Measurements from ENCODE around the gene GMPPA.

Gene GMPPA

GRCh38 chr2:219511547-219512325 is 13.0 kb downstream of the GMPPA start:
- no peak for ATAC-seq
- TF ChIP-seq ZFP3 (CRISPR knock-in tag; IDR thresholded peaks at IDR 0.05) (no peak), CSRNP3 (CRISPR knock-in tag; IDR thresholded peaks at IDR 0.05) (no peak), ZNF565 (CRISPR knock-in tag; conservative IDR thresholded peaks at IDR 0.05; ENCODE audit: low read depth) (no peak), ZNF8 (CRISPR knock-in tag; IDR thresholded peaks at IDR 0.05) (no peak), TCF4 (CRISPR knock-in tag; IDR thresholded peaks at IDR 0.05; ENCODE audit: borderline replicate concordance) (peak; percentile 11; the same call in 1 of the 2 replicates), ESRRG (CRISPR knock-in tag; IDR thresholded peaks at IDR 0.05) (no peak), ARNTL (CRISPR knock-in tag; IDR thresholded peaks at IDR 0.05; ENCODE audit: borderline replicate concordance, low read depth) (no peak), ZC3H10 (CRISPR knock-in tag; IDR thresholded peaks at IDR 0.05) (no peak)

- no peak for ATAC-seq
- TF ChIP-seq CSRNP3 (CRISPR knock-in tag; IDR thresholded peaks at IDR 0.05) = no peak
- TF ChIP-seq ZFP30 (CRISPR knock-in tag; IDR thresholded peaks at IDR 0.05) = no peak
- no peak for TF ChIP-seq CREB5 (CRISPR knock-in tag; IDR thresholded peaks at IDR 0.05; ENCODE audit: low read depth)
- no peak for TF ChIP-seq ZNF565 (CRISPR knock-in tag; conservative IDR thresholded peaks at IDR 0.05; ENCODE audit: low read depth)
- no peak for TF ChIP-seq ZC3H10 (CRISPR knock-in tag; IDR thresholded peaks at IDR 0.05)
- no peak for TF ChIP-seq ZFP3 (CRISPR knock-in tag; IDR thresholded peaks at IDR 0.05)
- TF ChIP-seq POU6F1 (CRISPR knock-in tag; IDR thresholded peaks at IDR 0.05; ENCODE audit: borderline replicate concordance, low read depth) = no peak
- TF ChIP-seq GLIS3 (CRISPR knock-in tag; IDR thresholded peaks at IDR 0.05) = no peak
- no peak for TF ChIP-seq PPARA (CRISPR knock-in tag; IDR thresholded peaks at IDR 0.05; ENCODE audit: borderline replicate concordance)
- no peak for TF ChIP-seq OSR1 (CRISPR knock-in tag; IDR thresholded peaks at IDR 0.05)
- TF ChIP-seq TCF4 (CRISPR knock-in tag; IDR thresholded peaks at IDR 0.05; ENCODE audit: borderline replicate concordance) = no peak
- no peak for TF ChIP-seq ARNTL (CRISPR knock-in tag; IDR thresholded peaks at IDR 0.05; ENCODE audit: borderline replicate concordance, low read depth)
- TF ChIP-seq TSHZ2 (CRISPR knock-in tag; IDR thresholded peaks at IDR 0.05) = no peak
- no peak for TF ChIP-seq ESRRG (CRISPR knock-in tag; IDR thresholded peaks at IDR 0.05)
- no peak for TF ChIP-seq BACH2 (CRISPR knock-in tag; IDR thresholded peaks at IDR 0.05; ENCODE audit: borderline replicate concordance)
- no peak for TF ChIP-seq ZNF8 (CRISPR knock-in tag; IDR thresholded peaks at IDR 0.05)
- no peak for TF ChIP-seq TOX (CRISPR knock-in tag; IDR thresholded peaks at IDR 0.05; ENCODE audit: borderline replicate concordance)
- TF ChIP-seq CSDC2 (CRISPR knock-in tag; IDR thresholded peaks at IDR 0.05) = no peak
- no peak for TF ChIP-seq ZNF70 (CRISPR knock-in tag; IDR thresholded peaks at IDR 0.05)
Observed at GRCh38 chr2:219512524-219513216, 14.0 kb downstream of the GMPPA start.

- no peak for ATAC-seq
- TF ChIP-seq OSR1 (CRISPR knock-in tag; IDR thresholded peaks at IDR 0.05) = no peak
- no peak for TF ChIP-seq ARNTL (CRISPR knock-in tag; IDR thresholded peaks at IDR 0.05; ENCODE audit: borderline replicate concordance, low read depth)
- TF ChIP-seq TOX (CRISPR knock-in tag; IDR thresholded peaks at IDR 0.05; ENCODE audit: borderline replicate concordance) = no peak
- no peak for TF ChIP-seq ISL1 (CRISPR knock-in tag; IDR thresholded peaks at IDR 0.05)
- TF ChIP-seq RARB (CRISPR knock-in tag; IDR thresholded peaks at IDR 0.05) = no peak
- no peak for TF ChIP-seq TSHZ2 (CRISPR knock-in tag; IDR thresholded peaks at IDR 0.05)
- no peak for TF ChIP-seq ESRRG (CRISPR knock-in tag; IDR thresholded peaks at IDR 0.05)
- no peak for TF ChIP-seq BACH2 (CRISPR knock-in tag; IDR thresholded peaks at IDR 0.05; ENCODE audit: borderline replicate concordance)
- no peak for TF ChIP-seq ZNF565 (CRISPR knock-in tag; conservative IDR thresholded peaks at IDR 0.05; ENCODE audit: low read depth)
- no peak for TF ChIP-seq CSRNP3 (CRISPR knock-in tag; IDR thresholded peaks at IDR 0.05)
- no peak for TF ChIP-seq CSDC2 (CRISPR knock-in tag; IDR thresholded peaks at IDR 0.05)
Observed at GRCh38 chr2:219513787-219514186, 15.1 kb downstream of the GMPPA start.
